NCI-H748 (cell line): Measurements from ENCODE around the gene SEZ6L.

Experiments
- DNase-seq: peaks from one replicate; lab custom pipeline; 2025; ENCODE audit not compliant: unreplicated experiment; lab: John Stamatoyannopoulos, UW

The SEZ6L gene

GRCh38 chr22:26239581-26239980 lies 70.3 kb downstream of the SEZ6L start:
- DNase-seq, result no peak

DNA sequence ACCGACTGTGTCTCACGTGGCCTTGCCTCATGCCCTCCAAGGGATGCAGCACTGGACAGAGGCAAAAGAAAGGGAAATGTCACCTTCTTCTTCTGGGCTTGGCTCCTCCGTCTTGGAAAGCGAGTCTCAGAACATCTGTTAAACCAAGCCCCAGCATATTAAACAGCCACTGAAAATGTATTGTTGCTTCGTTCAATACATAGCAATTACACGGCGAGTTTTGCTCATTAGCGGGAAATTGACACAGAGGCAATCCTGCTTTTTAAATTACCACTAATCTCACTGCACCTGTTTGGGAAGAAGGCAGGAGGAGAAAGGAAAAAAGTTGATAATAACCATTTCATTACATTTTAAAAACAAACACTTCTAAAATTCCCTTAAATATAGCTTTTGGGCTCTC lies 72.1 kb downstream of the SEZ6L start:
- DNase-seq, result peak; percentile 28

DNA sequence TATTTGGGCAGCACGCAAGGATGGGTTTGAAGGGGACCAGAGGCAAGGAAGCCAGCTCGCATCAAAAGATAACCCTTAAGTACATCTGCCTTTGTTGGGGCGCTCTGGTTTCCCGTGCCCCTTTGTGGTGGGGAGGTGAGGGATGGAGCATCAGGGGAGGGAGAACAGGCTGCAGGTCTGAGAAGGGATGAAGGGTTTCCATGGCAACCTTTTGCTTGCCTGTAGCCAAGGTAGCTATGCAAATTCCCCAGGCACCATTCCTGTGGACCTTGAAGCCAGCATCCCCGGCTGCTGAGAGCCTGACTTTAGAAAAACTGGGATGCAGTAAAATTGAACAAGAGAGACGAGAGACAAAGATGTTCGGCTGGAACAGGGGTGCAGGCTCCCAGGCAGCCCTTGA lies 75.7 kb downstream of the SEZ6L start:
- DNase-seq, result peak; percentile 42

GRCh38 chr22:26246552-26246951 lies 77.3 kb downstream of the SEZ6L start:
- DNase-seq, result no peak

DNA sequence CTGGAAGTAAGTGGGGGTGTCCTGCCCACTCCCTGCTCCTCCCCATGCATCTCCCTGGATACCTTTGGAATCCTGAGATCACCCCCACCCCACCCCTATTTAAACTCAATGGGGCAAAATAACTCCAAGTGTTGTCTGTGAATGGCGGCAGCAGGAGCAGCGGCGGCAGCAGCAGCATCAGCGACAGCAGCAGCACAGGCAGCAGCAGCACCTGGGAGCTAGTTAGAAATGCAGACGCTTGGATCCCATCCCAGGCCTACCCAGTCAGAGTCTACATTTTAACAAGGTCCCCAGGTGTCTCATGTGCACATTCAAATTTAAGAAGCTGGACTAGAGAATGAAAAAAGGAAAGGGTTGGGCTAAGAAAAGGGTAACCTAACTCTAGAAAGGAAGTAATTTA lies 82.6 kb downstream of the SEZ6L start:
- DNase-seq, result no peak

DNA sequence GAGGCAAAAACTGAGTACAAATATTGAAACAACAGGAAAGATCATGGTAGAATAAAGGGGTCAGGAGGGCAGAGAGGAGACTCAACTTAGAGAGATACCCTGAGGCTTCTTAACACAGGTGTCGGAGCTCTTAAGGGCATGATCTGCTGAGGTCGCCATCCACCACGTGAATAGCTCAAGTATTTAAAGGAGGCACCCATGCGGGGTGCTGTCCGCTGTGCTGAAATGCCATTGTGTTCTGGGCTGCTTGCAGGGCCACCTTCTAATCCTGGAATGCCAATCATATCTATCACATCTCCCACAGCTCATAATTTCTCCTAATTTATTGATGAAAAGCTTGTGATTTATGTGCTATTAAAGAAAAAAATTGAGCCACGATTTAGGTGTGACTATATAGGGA lies 90.2 kb downstream of the SEZ6L start:
- no peak for DNase-seq

DNA sequence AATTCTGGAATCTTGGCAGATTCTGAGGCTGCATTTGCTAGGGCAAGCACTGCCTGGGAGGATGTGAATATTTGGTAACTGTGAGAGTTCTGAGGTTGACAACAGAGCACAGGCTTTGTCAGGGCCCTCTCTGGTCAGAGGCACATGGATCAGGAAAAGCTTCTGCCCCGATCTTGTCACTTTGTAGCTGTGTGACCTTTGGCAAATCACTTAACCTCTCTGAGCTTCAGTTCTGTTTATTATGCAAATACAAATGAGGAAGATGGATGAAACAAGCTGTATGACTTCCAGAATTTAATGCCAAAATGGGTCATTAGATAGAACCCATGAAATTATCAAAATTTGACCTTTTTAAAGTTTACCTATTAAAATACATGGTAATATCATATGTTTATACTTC lies 94.9 kb downstream of the SEZ6L start:
- no peak for DNase-seq

DNA sequence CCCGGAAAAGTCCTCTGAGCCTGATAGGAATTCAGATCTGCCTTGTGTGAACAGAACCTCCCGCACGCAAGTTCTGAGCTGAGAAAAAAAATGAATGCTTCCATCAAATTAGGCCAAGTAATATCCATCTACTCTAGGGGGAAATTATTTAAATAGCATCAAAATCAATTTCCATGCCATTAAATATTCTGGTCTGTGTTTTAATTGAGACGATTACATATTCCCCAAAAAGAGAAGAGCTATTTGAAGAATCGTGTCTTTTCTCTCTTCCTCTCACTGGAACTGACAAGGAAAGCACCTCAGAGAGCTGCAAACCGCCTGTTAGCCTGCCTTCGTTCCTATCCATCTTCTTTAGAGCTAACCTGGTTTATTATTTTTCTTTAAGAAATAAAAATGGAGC lies 96.0 kb downstream of the SEZ6L start:
- DNase-seq, result no peak

- DNase-seq, result no peak
Measured at GRCh38 chr22:26265909-26266308, 96.6 kb downstream of the SEZ6L start.

GRCh38 chr22:26267856-26268255 lies 98.6 kb downstream of the SEZ6L start:
- DNase-seq, result peak; percentile 89

DNA sequence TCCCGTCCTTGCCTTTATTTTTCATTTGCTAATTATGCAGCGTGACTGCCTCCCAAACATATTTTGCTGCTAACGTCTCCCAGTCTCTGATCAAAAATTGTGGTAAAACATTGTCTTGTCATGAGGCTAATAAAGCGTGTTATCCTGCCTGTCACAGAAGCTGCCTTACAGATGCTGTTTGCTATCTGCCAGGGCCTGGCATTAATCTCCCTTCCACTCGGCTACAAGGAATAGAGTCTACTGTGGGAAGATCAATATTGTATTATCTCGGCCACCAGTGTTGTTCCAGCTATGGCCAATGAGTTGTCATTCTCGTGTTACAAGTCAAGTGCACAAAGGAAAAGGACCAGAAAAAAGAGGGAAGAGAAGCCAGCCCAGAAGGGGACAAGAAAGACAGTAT lies 100.3 kb downstream of the SEZ6L start:
- DNase-seq, result no peak

DNA sequence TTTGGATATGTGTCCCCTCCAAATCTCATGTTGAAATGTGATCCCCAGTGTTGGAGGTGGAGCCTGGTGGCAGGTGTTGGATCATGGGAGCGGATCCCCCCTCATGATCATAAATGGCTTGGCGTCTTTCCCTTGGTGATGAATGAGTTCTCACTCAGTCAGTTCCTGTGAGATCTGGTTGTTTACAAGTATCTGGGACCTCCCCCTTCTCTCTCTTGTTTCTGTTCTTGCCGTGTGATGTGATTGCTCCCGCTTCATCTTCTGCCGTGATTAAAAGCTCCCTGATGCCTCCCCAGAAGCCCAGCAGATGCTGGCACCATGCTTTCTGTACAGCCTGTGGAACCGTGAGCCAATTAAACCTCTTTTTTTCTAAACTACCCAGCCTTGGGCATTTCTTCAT lies 102.2 kb downstream of the SEZ6L start:
- peak; percentile 1 for DNase-seq

DNA sequence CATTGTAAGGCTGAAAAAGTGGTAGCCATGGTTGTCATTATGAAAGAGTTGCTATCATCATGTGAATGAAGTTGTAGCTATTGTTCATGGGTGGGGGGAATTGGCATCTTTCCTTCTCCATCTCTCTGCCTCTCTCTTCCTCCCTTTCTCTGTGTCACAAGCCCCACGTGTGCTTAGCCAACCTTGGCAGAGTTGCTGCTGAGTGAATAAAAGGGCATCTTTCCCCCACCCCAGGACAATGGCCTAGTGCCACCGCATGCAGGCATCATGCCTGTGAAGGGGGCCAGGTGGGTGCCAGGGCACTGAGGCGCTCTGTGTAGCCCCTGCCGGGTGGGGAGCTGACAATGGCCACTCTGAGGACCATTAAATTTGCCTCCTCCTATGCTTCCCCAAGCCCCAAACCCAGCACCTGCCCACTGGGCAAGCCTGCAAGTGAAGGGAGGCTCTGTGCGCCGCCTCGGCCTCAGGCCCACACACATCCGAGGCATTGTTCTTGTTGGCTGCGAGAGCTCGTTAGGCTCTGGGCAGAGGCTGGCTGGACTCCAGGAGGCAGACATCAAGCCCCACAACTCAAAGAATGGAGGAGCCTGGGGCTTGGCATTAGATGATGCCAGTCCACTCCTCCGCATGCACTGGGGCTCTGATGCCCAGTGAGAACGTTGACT lies 103.9 kb downstream of the SEZ6L start:
- DNase-seq, result no peak

GRCh38 chr22:26276529-26277160 lies 107.4 kb downstream of the SEZ6L start:
- no peak for DNase-seq

GRCh38 chr22:26281941-26282340 lies 112.7 kb downstream of the SEZ6L start:
- no peak for DNase-seq

DNA sequence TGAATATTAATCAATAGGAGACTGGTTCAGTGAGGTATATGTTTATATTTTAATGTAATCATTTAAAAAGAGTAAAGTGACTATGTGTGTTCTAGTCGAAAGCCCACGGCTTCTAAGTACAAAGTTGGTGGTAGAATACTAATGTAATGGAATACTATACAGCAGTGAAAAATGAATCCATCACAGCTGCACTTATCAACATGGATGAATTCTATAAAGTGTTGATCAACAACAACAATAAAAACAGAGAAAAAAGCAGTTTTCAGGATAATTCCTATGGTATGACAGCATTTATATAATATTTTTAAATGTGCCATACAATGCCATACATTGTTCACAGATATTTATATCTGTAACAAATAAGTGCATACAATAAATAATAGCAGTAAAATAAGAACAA lies 114.1 kb downstream of the SEZ6L start:
- no peak for DNase-seq

DNA sequence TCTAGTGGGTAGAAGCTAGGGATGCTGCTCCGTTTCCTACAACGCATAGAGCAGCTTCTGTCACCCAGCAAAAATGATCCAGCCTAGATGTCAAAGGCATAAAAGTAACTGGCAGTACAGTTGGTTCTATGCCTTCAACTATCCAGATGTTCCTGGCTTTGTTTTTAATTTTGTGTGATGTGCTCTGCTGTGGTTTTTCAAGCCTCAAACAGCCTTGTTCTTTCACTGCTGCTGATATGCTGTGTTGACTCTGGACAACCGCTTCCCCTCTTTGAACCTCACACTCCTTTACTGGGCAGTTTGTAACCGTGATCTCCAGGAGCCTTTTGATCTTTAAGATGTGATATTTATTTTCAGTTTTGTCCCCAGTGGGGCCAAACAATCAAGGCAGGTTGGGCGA lies 116.4 kb downstream of the SEZ6L start:
- DNase-seq, result no peak

- DNase-seq, result no peak
Measured at GRCh38 chr22:26286091-26286820, 117.0 kb downstream of the SEZ6L start.

GRCh38 chr22:26287382-26288225 lies 118.3 kb downstream of the SEZ6L start:
- DNase-seq, result no peak

GRCh38 chr22:26289611-26290101 lies 120.4 kb downstream of the SEZ6L start:
- DNase-seq, result no peak

DNA sequence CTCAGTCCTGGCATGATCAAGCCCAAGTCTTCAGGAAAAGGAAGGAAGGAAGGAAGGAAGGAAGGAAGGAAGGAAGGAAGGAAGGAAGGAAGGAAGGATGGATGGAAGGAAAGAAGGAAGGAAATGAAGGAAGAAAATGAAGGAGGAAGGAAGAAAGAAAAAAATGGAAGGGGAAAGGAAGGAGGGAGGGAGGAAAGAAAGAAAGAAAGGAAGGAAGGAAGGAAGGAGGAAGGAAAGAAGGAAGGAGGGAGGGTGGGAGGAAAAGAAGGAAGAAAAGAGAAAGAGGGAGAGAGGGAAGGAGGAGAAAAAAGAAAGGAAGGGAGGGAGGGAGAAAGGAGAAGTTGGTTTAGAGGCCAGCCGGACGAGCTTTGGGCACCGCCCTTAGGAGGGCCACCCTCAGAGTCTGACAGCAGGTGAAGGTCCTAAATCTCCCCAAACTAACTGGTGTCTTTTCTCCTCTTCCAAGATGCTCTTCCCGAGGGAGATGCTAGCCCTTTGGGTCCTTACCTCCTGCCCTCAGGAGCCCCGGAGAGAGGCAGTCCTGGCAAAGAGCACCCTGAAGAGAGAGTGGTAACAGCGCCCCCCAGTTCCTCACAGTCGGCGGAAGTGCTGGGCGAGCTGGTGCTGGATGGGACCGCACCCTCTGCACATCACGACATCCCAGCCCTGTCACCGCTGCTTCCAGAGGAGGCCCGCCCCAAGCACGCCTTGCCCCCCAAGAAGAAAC lies 122.8 kb downstream of the SEZ6L start:
- no peak for DNase-seq
